Calu3 (cell line): ENCODE measurements around the gene PROS1. TPM values are rescaled to one million over a fixed set of nuclear protein-coding genes. Genes with fewer than 3 reads are reported as not detected.

ENCODE experiments used
- BruUV-seq: library from RNA; stranded (reverse); fragments of 400-500 nt; replicated peaks from 2 replicates; lab custom pipeline; 2021; lab: Mats Ljungman, UMichigan
- CTCF ChIA-PET: fragments of 300-600 bp; sonication (Branson Sonifier 250); formaldehyde crosslinking; loops from one replicate; lab custom pipeline; 2022; ENCODE audit warnings: antibody characterized with exemption; lab: Charles Lee
- DNase-seq: peaks from one replicate; pipeline ENCODE4 v3.0.0; 2022
- H3K27ac Mint-ChIP-seq: one replicate; pipeline ENCODE4 v1.8.0; 2022; ENCODE audit warnings: mixed read lengths; ENCODE audit not compliant: unreplicated experiment
- H3K27me3 Mint-ChIP-seq: one replicate; pipeline ENCODE4 v1.8.0; 2022; ENCODE audit warnings: mixed read lengths; ENCODE audit not compliant: unreplicated experiment
- H3K36me3 Mint-ChIP-seq: one replicate; pipeline ENCODE4 v1.8.0; 2022; ENCODE audit warnings: mild to moderate bottlenecking, moderate library complexity, mixed read lengths; ENCODE audit not compliant: insufficient read depth, unreplicated experiment
- H3K4me1 Mint-ChIP-seq: one replicate; pipeline ENCODE4 v1.8.0; 2022; ENCODE audit warnings: mild to moderate bottlenecking, low read depth, mixed read lengths; ENCODE audit not compliant: unreplicated experiment
- H3K4me3 Mint-ChIP-seq: one replicate; pipeline ENCODE4 v1.8.0; 2022; ENCODE audit warnings: mild to moderate bottlenecking, low read depth, moderate library complexity, mixed read lengths; ENCODE audit not compliant: unreplicated experiment
- H3K9me3 Mint-ChIP-seq: one replicate; pipeline ENCODE4 v1.8.0; 2022; ENCODE audit warnings: low read depth, mixed read lengths; ENCODE audit not compliant: unreplicated experiment
- CTCF ChIP-seq: fragments of 200-600 bp; IDR thresholded peaks from one replicate; pipeline ENCODE4 v1.8.0; 2022; ENCODE audit warnings: antibody characterized with exemption; ENCODE audit not compliant: unreplicated experiment
- intact Hi-C: fragments of 100-400 bp; cut with micrococcal nuclease; formaldehyde crosslinking; loops from one replicate; pipeline ENCODE4 v1.10.0; 2022; ENCODE audit not compliant: unreplicated experiment
- total RNA-seq: library from RNA; stranded (reverse); gene quantifications from 2 replicates; pipeline ENCODE4 v1.2.3, GENCODE V29; 2022

The PROS1 gene
- total RNA-seq, 1 experiment from 2014 or later = 2.6 TPM

GRCh38 chr3:94004301-94004910 is 30.7 kb upstream of the PROS1 start:
- CTCF ChIA-PET = interaction anchor here (0.6 to 1.1 kb wide), 4 partner anchors 57 to 97 kb away, joined by 3 to 9 read pairs (median 4); no protein-coding TSS in a partner anchor
- TF ChIP-seq CTCF = no peak

GRCh38 chr3:94001827-94002495 is 28.3 kb upstream of the PROS1 start:
- no peak overlapping the region for H3K4me3 Mint-ChIP-seq
- TF ChIP-seq CTCF = no peak
- no TSS peak for BruUV-seq
- no peaks in the 10 kb centered on the region for H3K4me1 Mint-ChIP-seq
- no peak for DNase-seq
- no peaks in the 10 kb centered on the region for H3K9me3 Mint-ChIP-seq
- no peaks in the 10 kb centered on the region for H3K36me3 Mint-ChIP-seq
- H3K27me3 Mint-ChIP-seq = no peaks in the 10 kb centered on the region
- intact Hi-C loops = loop anchor here (10.0 kb wide), 1 partner anchor 103 kb away; no protein-coding TSS in a partner anchor
- CTCF ChIA-PET = no interaction called here
- no peak overlapping the region for H3K27ac Mint-ChIP-seq

More at GRCh38 chr3:94004301-94004910, 30.7 kb upstream of the PROS1 start:
- no peaks in the 10 kb centered on the region for H3K4me1 Mint-ChIP-seq
- H3K4me3 Mint-ChIP-seq = no peak overlapping the region
- intact Hi-C loops = loop anchor here (1.0 to 10.0 kb wide), 2 partner anchors 65 to 100 kb away; no protein-coding TSS in a partner anchor
- H3K27me3 Mint-ChIP-seq = no peaks in the 10 kb centered on the region
- no TSS peak for BruUV-seq
- no peak for DNase-seq
- no peaks in the 10 kb centered on the region for H3K36me3 Mint-ChIP-seq
- no peak overlapping the region for H3K27ac Mint-ChIP-seq
- H3K9me3 Mint-ChIP-seq = no peaks in the 10 kb centered on the region

GRCh38 chr3:94001191-94001590 is 27.5 kb upstream of the PROS1 start:
- no peaks in the 10 kb centered on the region for H3K36me3 Mint-ChIP-seq
- no peak overlapping the region for H3K4me3 Mint-ChIP-seq
- TF ChIP-seq CTCF = no peak
- DNase-seq = no peak
- intact Hi-C loops = loop anchor here (10.0 kb wide), 1 partner anchor 104 kb away; no protein-coding TSS in a partner anchor
- no peaks in the 10 kb centered on the region for H3K9me3 Mint-ChIP-seq
- CTCF ChIA-PET = no interaction called here
- no peak overlapping the region for H3K27ac Mint-ChIP-seq
- no TSS peak for BruUV-seq
- H3K27me3 Mint-ChIP-seq = no peaks in the 10 kb centered on the region
- no peaks in the 10 kb centered on the region for H3K4me1 Mint-ChIP-seq

- no peak for TF ChIP-seq CTCF
- Mint-ChIP-seq H3K27ac (no peak overlapping the region), H3K4me3 (no peak overlapping the region), H3K36me3 (no peaks in the 10 kb centered on the region), H3K27me3 (no peaks in the 10 kb centered on the region), H3K4me1 (no peaks in the 10 kb centered on the region), H3K9me3 (no peaks in the 10 kb centered on the region)
- intact Hi-C loops = no loop called here
- CTCF ChIA-PET = no interaction called here
- no TSS peak for BruUV-seq
- no peak for DNase-seq
Observed at GRCh38 chr3:93994056-93994455, 20.4 kb upstream of the PROS1 start.
